ENCODE results near the gene DYNC2I2. TPM values are rescaled to one million over a fixed set of nuclear protein-coding genes. Genes with fewer than 3 reads are reported as not detected.

Gene DYNC2I2
- total RNA-seq, 4 donors from 2014 or later = 43.5 to 52.4 (median 45.8) TPM

DNA sequence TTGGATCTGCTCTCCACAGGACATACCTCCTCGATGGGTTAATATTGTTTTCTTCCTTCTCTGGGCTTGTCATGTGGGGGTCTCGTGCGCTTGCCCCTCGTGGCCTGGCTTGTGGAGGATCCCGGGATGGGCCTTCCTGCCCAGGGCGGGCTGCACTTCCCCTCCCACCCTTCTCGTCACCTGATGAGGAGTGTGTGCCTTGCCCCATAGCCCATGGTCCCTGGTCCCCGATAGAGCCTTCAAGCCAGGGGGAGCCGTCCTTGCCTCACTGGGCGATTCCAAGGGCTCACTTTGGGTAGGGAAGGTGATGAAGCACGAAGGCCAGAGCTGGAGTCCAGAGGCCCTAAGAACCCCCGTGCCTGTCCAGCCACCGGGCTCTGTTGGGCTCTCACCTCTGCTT is 28.7 kb downstream of the DYNC2I2 start:
- Histone ChIP-seq H3K9me3 (no peaks in the 10 kb centered on the region), H3K27ac (no peak overlapping the region), H3K4me3 (no peak overlapping the region), H3K36me3 (peaks cover 99% of the 10 kb centered on the region), H3K27me3 (no peaks in the 10 kb centered on the region), H3K4me1 (peaks cover 20% of the 10 kb centered on the region)
- 63% methylated on average over 6 of the region's 13 CpGs for WGBS
- TF ChIP-seq CTCF (IDR thresholded peaks at IDR 0.05) = no peak
- TF ChIP-seq EP300 (IDR thresholded peaks at IDR 0.05) = no peak
- TF ChIP-seq POLR2AphosphoS5 (IDR thresholded peaks at IDR 0.05) = no peak
- no peak for TF ChIP-seq POLR2A (IDR thresholded peaks at IDR 0.05)
- no peak for DNase-seq (ENCODE audit: low spot score in 2 of 2)

GRCh38 chr9:128627127-128627715 is 29.4 kb downstream of the DYNC2I2 start:
- no peak for TF ChIP-seq EP300 (IDR thresholded peaks at IDR 0.05)
- no peak for TF ChIP-seq CTCF (IDR thresholded peaks at IDR 0.05)
- no peak for TF ChIP-seq POLR2AphosphoS5 (IDR thresholded peaks at IDR 0.05)
- no peak for TF ChIP-seq POLR2A (IDR thresholded peaks at IDR 0.05)
- Histone ChIP-seq H3K9me3 (no peaks in the 10 kb centered on the region), H3K4me3 (no peak overlapping the region), H3K27ac (no peak overlapping the region), H3K27me3 (no peaks in the 10 kb centered on the region), H3K4me1 (peaks cover 20% of the 10 kb centered on the region), H3K36me3 (peaks cover 98% of the 10 kb centered on the region)
- no peak for DNase-seq (ENCODE audit: low spot score in 2 of 2)
- WGBS = 79% methylated on average over 11 of the region's 15 CpGs

DNA sequence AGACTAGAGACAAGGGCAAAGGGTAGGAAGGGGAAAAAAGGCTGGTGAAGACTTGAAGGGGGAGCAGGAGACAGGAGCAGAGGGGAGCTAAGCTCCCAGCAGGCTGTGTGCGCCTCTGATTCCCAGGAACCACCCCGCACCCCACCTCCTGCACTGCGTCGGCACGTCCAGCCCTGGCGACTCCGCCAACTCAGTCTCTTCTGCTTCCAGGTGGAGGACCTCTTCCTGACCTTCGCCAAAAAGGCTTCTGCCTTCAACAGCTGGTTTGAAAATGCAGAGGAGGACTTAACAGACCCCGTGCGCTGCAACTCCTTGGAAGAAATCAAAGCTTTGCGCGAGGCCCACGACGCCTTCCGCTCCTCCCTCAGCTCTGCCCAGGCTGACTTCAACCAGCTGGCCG is 30.5 kb downstream of the DYNC2I2 start:
- no peak overlapping the region for H3K4me3 ChIP-seq
- no peaks in the 10 kb centered on the region for H3K9me3 ChIP-seq
- DNase-seq (ENCODE audit: low spot score in 2 of 2) = no peak
- H3K27me3 ChIP-seq = no peaks in the 10 kb centered on the region
- TF ChIP-seq POLR2AphosphoS5 (IDR thresholded peaks at IDR 0.05) (no peak), EP300 (IDR thresholded peaks at IDR 0.05) (no peak), POLR2A (IDR thresholded peaks at IDR 0.05) (no peak), CTCF (IDR thresholded peaks at IDR 0.05) (no peak)
- 85% methylated on average over 16 of the region's 16 CpGs for WGBS
- H3K4me1 ChIP-seq = peaks cover 20% of the 10 kb centered on the region
- H3K27ac ChIP-seq = no peak overlapping the region
- peaks cover 98% of the 10 kb centered on the region for H3K36me3 ChIP-seq

DNA sequence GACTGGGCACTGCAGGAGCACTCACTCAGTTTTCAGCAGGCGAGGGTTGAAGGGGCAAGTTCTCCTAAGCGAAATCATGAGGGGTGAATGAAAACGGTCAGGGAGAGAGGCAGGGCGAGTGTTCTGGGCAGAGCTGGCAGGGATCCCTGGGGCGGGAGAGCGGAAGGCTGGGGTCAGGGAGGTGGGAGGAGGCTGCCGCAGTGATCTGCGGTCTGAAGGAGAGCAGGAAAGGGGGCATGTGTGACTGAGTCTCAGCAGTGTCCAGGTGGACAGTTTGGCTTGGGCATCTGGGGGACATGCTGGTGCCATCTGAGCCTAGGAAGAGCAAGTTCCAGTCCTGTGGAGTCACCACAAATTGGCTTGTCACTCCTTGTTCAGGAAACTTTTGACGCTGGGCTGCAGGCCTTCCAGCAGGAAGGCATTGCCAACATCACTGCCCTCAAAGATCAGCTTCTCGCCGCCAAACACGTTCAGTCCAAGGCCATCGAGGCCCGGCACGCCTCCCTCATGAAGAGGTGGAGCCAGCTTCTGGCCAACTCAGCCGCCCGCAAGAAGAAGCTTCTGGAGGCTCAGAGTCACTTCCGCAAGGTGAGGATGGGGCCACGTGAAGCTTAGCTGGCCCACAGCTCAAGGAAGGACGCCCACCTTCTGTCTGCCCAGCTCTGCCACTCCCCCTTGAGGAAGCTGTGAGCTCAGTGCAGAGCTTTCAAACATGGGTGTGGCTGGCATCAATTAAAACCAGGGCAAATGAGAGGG is 31.1 kb downstream of the DYNC2I2 start:
- TF ChIP-seq POLR2AphosphoS5 (IDR thresholded peaks at IDR 0.05) (no peak), CTCF (IDR thresholded peaks at IDR 0.05) (no peak), EP300 (IDR thresholded peaks at IDR 0.05) (no peak), POLR2A (IDR thresholded peaks at IDR 0.05) (no peak)
- H3K4me3 ChIP-seq = no peak overlapping the region
- no peaks in the 10 kb centered on the region for H3K9me3 ChIP-seq
- no peaks in the 10 kb centered on the region for H3K27me3 ChIP-seq
- no peak overlapping the region for H3K27ac ChIP-seq
- 69% methylated on average over 15 of the region's 20 CpGs for WGBS
- no peak for DNase-seq (ENCODE audit: low spot score in 2 of 2)
- H3K4me1 ChIP-seq = peaks cover 20% of the 10 kb centered on the region
- H3K36me3 ChIP-seq = peaks cover 98% of the 10 kb centered on the region

DNA sequence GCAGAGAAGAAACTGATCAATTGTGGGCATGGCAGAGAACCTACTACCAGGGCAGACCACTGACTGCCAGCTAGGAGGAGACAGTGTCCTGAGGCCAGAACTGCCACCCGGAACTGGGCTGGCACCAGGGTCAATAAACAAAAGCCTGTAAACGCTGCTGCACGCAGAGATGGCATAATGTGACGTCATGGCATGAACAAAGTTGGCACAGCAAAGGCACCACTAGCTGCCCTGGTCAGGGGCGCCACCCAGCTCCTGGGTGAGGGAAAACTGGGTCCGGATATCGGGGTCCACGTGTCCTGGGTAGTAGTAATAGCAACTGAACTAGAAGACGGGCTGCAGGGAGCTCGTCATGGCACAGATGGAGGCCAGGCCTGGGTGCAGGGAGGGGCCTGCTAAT is 32.1 kb downstream of the DYNC2I2 start:
- no peak for DNase-seq (ENCODE audit: low spot score in 2 of 2)
- WGBS = 70% methylated on average over 9 of the region's 10 CpGs
- TF ChIP-seq EP300 (IDR thresholded peaks at IDR 0.05) (no peak), POLR2A (IDR thresholded peaks at IDR 0.05) (no peak), CTCF (IDR thresholded peaks at IDR 0.05) (no peak), POLR2AphosphoS5 (IDR thresholded peaks at IDR 0.05) (no peak)
- Histone ChIP-seq H3K36me3 (peaks cover 98% of the 10 kb centered on the region), H3K27ac (no peak overlapping the region), H3K4me3 (no peak overlapping the region), H3K27me3 (no peaks in the 10 kb centered on the region), H3K4me1 (peaks cover 20% of the 10 kb centered on the region), H3K9me3 (no peaks in the 10 kb centered on the region)

Data from suprapubic skin (tissue), 4 donors.